Trophoblast cell (in vitro differentiated cells and primary cell): ENCODE data around the gene SHOC1.

ENCODE experiments used
- DNase-seq, 2 donors: peaks; one replicate each; pipeline ENCODE4 v3.0.0-alpha.2; 2016
- H2AFZ ChIP-seq: 2 replicates; pipeline ENCODE4 v1.6.1; 2013; ENCODE audit warnings: low read length, moderate library complexity, mild to moderate bottlenecking; ENCODE audit not compliant: insufficient read depth, poor library complexity
- H2AK5ac ChIP-seq: 2 replicates; pipeline ENCODE4 v1.6.1; 2013; ENCODE audit warnings: mild to moderate bottlenecking, low read length
- H2BK120ac ChIP-seq: 2 replicates; pipeline ENCODE4 v1.6.1; 2013; ENCODE audit warnings: low read length, mild to moderate bottlenecking, moderate library complexity; ENCODE audit not compliant: insufficient read depth, poor library complexity
- H2BK12ac ChIP-seq: 2 replicates; pipeline ENCODE4 v1.6.1; 2013; ENCODE audit warnings: mild to moderate bottlenecking, low read length, moderate library complexity
- H2BK5ac ChIP-seq: 2 replicates; pipeline ENCODE4 v1.6.1; 2013; ENCODE audit warnings: low read length, low read depth, moderate library complexity, mild to moderate bottlenecking; ENCODE audit not compliant: poor library complexity
- H3K14ac ChIP-seq: 2 replicates; pipeline ENCODE4 v1.6.1; 2013; ENCODE audit warnings: mild to moderate bottlenecking, low read length
- H3K18ac ChIP-seq: 2 replicates; pipeline ENCODE4 v1.6.1; 2013; ENCODE audit warnings: mild to moderate bottlenecking, low read length
- H3K23ac ChIP-seq: 2 replicates; pipeline ENCODE4 v1.6.1; 2013; ENCODE audit warnings: low read length
- H3K27ac ChIP-seq: 2 replicates; pipeline ENCODE4 v1.5.1; 2013; ENCODE audit warnings: low read depth, mild to moderate bottlenecking, inconsistent platforms, low read length, moderate library complexity
- H3K27me3 ChIP-seq: 2 replicates; pipeline ENCODE4 v1.6.1; 2013; ENCODE audit warnings: inconsistent platforms, mild to moderate bottlenecking, low read length, moderate library complexity; ENCODE audit not compliant: insufficient read depth
- H3K36me3 ChIP-seq, 2 experiments: 1 replicate in 1 of 2; 2 replicates in 1 of 2; pipeline ENCODE4 v1.6.1; 2013; ENCODE audit warnings: low read length in 2 of 2, mild to moderate bottlenecking in 2 of 2, moderate library complexity in 1 of 2; ENCODE audit not compliant: insufficient read depth in 2 of 2, control insufficient read depth in 1 of 2
- H3K4ac ChIP-seq: 2 replicates; pipeline ENCODE4 v1.6.1; 2013; ENCODE audit warnings: low read depth, mild to moderate bottlenecking, low read length, moderate library complexity
- H3K4me1 ChIP-seq, 2 experiments: 1 replicate in 1 of 2; 2 replicates in 1 of 2; pipeline ENCODE4 v1.6.1; 2013; ENCODE audit warnings: low read length in 2 of 2, mild to moderate bottlenecking in 2 of 2, moderate library complexity in 1 of 2; ENCODE audit not compliant: insufficient read depth in 2 of 2, control insufficient read depth in 1 of 2
- H3K4me2 ChIP-seq: 2 replicates; pipeline ENCODE4 v1.6.1; 2013; ENCODE audit warnings: inconsistent platforms, mild to moderate bottlenecking, low read length, moderate library complexity
- H3K4me3 ChIP-seq: 2 replicates; pipeline ENCODE4 v1.5.1; 2013; ENCODE audit warnings: mild to moderate bottlenecking, low read depth, low read length, inconsistent platforms
- H3K79me1 ChIP-seq: one replicate; pipeline ENCODE4 v1.6.1; 2013; ENCODE audit warnings: low read length
- H3K79me2 ChIP-seq: 2 replicates; pipeline ENCODE4 v1.6.1; 2013; ENCODE audit warnings: low read length, mild to moderate bottlenecking; ENCODE audit not compliant: control insufficient read depth, insufficient read depth, poor library complexity
- H3K9ac ChIP-seq: 2 replicates; pipeline ENCODE4 v1.6.1; 2013; ENCODE audit warnings: mild to moderate bottlenecking, low read length
- H3K9me3 ChIP-seq: 2 replicates; pipeline ENCODE4 v1.6.1; 2013; ENCODE audit warnings: low read depth, mild to moderate bottlenecking, control low read depth, inconsistent platforms, low read length; ENCODE audit not compliant: insufficient read depth
- H4K12ac ChIP-seq: 2 replicates; pipeline ENCODE4 v1.6.1; 2013; ENCODE audit warnings: low read depth, mild to moderate bottlenecking, low read length, moderate library complexity
- H4K8ac ChIP-seq: 2 replicates; pipeline ENCODE4 v1.6.1; 2013; ENCODE audit warnings: low read depth, mild to moderate bottlenecking, low read length, moderate library complexity
- H4K91ac ChIP-seq: one replicate; pipeline ENCODE4 v1.6.1; 2013; ENCODE audit warnings: low read depth, mild to moderate bottlenecking, low read length, moderate library complexity
- WGBS: extraction: QIAGEN DNeasy Blood & Tissue Kit; methylation state at CpG from one replicate; pipeline ENCODE4 v1.1.7; 2013; ENCODE audit warnings: missing lambda C conversion rate; ENCODE audit not compliant: insufficient read length, insufficient coverage; ENCODE audit errors: extremely low coverage; 5-methylcytosine and 5-hydroxymethylcytosine counted together

Gene SHOC1

GRCh38 chr9:111803924-111804323 lies 9.2 kb upstream of the SHOC1 start:
- H3K79me1 ChIP-seq: no peaks in the 10 kb centered on the region
- no peaks in the 10 kb centered on the region for H3K27me3 ChIP-seq
- H3K4ac ChIP-seq: no peak overlapping the region
- no peak overlapping the region for H4K91ac ChIP-seq
- H2BK12ac ChIP-seq: no peak overlapping the region
- H3K9ac ChIP-seq: no peak overlapping the region
- no peaks in the 10 kb centered on the region for H3K36me3 ChIP-seq
- WGBS: no CpG with 5 or more reads among the region's 3 CpGs
- no peak overlapping the region for H3K4me3 ChIP-seq
- H3K27ac ChIP-seq: no peak overlapping the region
- H3K14ac ChIP-seq: no peak overlapping the region
- H4K8ac ChIP-seq: no peak overlapping the region
- no peak overlapping the region for H3K18ac ChIP-seq
- H3K4me2 ChIP-seq: no peak overlapping the region
- H2BK5ac ChIP-seq: no peak overlapping the region
- H3K9me3 ChIP-seq: no peaks in the 10 kb centered on the region
- H4K12ac ChIP-seq: no peak overlapping the region
- no peaks in the 10 kb centered on the region for H3K79me2 ChIP-seq
- H2BK120ac ChIP-seq: no peak overlapping the region
- H3K4me1 ChIP-seq: no peaks in the 10 kb centered on the region
- H2AK5ac ChIP-seq: no peak overlapping the region
- H2AFZ ChIP-seq: no peak overlapping the region
- no peak for DNase-seq
- H3K23ac ChIP-seq: no peak overlapping the region

GRCh38 chr9:111799915-111800526 lies 5.3 kb upstream of the SHOC1 start:
- H2BK5ac ChIP-seq: no peak overlapping the region
- no peaks in the 10 kb centered on the region for H3K27me3 ChIP-seq
- H2BK120ac ChIP-seq: no peak overlapping the region
- DNase-seq: peak in 1 of 2 donors; percentile 64
- H4K8ac ChIP-seq: no peak overlapping the region
- H2AK5ac ChIP-seq: no peak overlapping the region
- no CpG with 5 or more reads among the region's 1 CpG for WGBS
- H3K79me1 ChIP-seq: no peaks in the 10 kb centered on the region
- H3K23ac ChIP-seq: no peak overlapping the region
- H2AFZ ChIP-seq: no peak overlapping the region
- H4K12ac ChIP-seq: no peak overlapping the region
- no peak overlapping the region for H2BK12ac ChIP-seq
- H4K91ac ChIP-seq: no peak overlapping the region
- no peaks in the 10 kb centered on the region for H3K4me1 ChIP-seq
- H3K27ac ChIP-seq: no peak overlapping the region
- no peak overlapping the region for H3K4me3 ChIP-seq
- no peak overlapping the region for H3K18ac ChIP-seq
- no peaks in the 10 kb centered on the region for H3K36me3 ChIP-seq
- H3K79me2 ChIP-seq: no peaks in the 10 kb centered on the region
- H3K9ac ChIP-seq: no peak overlapping the region
- H3K4me2 ChIP-seq: no peak overlapping the region
- peaks cover under 1% of the 10 kb centered on the region for H3K9me3 ChIP-seq
- H3K14ac ChIP-seq: no peak overlapping the region
- no peak overlapping the region for H3K4ac ChIP-seq

GRCh38 chr9:111799506-111799905 lies 4.8 kb upstream of the SHOC1 start:
- Histone ChIP-seq H3K18ac (no peak overlapping the region), H4K12ac (no peak overlapping the region), H3K27ac (no peak overlapping the region)

GRCh38 chr9:111798786-111799185 lies 4.0 kb upstream of the SHOC1 start:
- Histone ChIP-seq H3K23ac (no peak overlapping the region), H3K9me3 (peaks cover 6% of the 10 kb centered on the region), H3K4ac (no peak overlapping the region), H3K18ac (no peak overlapping the region), H3K27ac (no peak overlapping the region), H4K91ac (no peak overlapping the region), H3K14ac (no peak overlapping the region), H2BK120ac (no peak overlapping the region), H2BK12ac (no peak overlapping the region), H2AFZ (no peak overlapping the region), H3K27me3 (no peaks in the 10 kb centered on the region), H3K4me2 (no peak overlapping the region), H3K4me3 (no peak overlapping the region), H2AK5ac (no peak overlapping the region), H3K36me3 (no peaks in the 10 kb centered on the region), H3K4me1 (no peaks in the 10 kb centered on the region), H3K79me1 (no peaks in the 10 kb centered on the region), H3K79me2 (no peaks in the 10 kb centered on the region), H3K9ac (no peak overlapping the region), H2BK5ac (no peak overlapping the region), H4K8ac (no peak overlapping the region), H4K12ac (no peak overlapping the region)
- peak in 1 of 2 donors; percentile 41 for DNase-seq

More at GRCh38 chr9:111799506-111799905, 4.8 kb upstream of the SHOC1 start:
- H2BK12ac ChIP-seq: no peak overlapping the region
- no peak overlapping the region for H2AK5ac ChIP-seq
- H2BK5ac ChIP-seq: no peak overlapping the region
- H3K36me3 ChIP-seq: no peaks in the 10 kb centered on the region
- H2AFZ ChIP-seq: no peak overlapping the region
- no peak overlapping the region for H3K4me2 ChIP-seq
- no peak overlapping the region for H3K23ac ChIP-seq
- H3K79me1 ChIP-seq: no peaks in the 10 kb centered on the region
- H4K8ac ChIP-seq: no peak overlapping the region
- no peak overlapping the region for H3K9ac ChIP-seq
- DNase-seq: no peak
- no peak overlapping the region for H2BK120ac ChIP-seq
- H3K4ac ChIP-seq: no peak overlapping the region
- H4K91ac ChIP-seq: no peak overlapping the region
- H3K79me2 ChIP-seq: no peaks in the 10 kb centered on the region
- no peak overlapping the region for H3K4me3 ChIP-seq
- peaks cover 6% of the 10 kb centered on the region for H3K9me3 ChIP-seq
- H3K4me1 ChIP-seq: no peaks in the 10 kb centered on the region
- no peak overlapping the region for H3K14ac ChIP-seq
- H3K27me3 ChIP-seq: no peaks in the 10 kb centered on the region
